Activated CD4-positive, alpha-beta memory T cell treated with anti-CD3 and anti-CD28 coated beads, Interleukin-2, amount 10 ng/mL, durations not matched to agents 7 days and 5 days (primary cell): Measurements from ENCODE around the gene HPS1. TPM values are rescaled to one million over a fixed set of nuclear protein-coding genes. Genes with fewer than 3 reads are reported as not detected.
"Not testable (repeated sequence)": the region's sequence is repeated elsewhere in the genome, so short reads cannot be mapped to it uniquely, and the experiment has no call there.

Source experiments
- CTCF ChIA-PET: fragments of 350-600 bp; sonication (Branson Sonifier 250); formaldehyde crosslinking; loops from one replicate; lab custom pipeline; 2021; ENCODE audit warnings: antibody characterized with exemption, inconsistent platforms; lab: Charles Lee
- POLR2A ChIA-PET: fragments of 350-600 bp; sonication (Branson Sonifier 250); formaldehyde crosslinking; loops from one replicate; lab custom pipeline; 2021; ENCODE audit warnings: antibody characterized with exemption; lab: Charles Lee
- DNase-seq: peaks from one replicate; pipeline ENCODE4 v3.0.0-alpha.2; 2020
- H3K27ac Mint-ChIP-seq: one replicate; pipeline ENCODE4 v1.8.0; 2021; ENCODE audit warnings: mild to moderate bottlenecking, mixed read lengths
- H3K27me3 Mint-ChIP-seq: one replicate; pipeline ENCODE4 v1.8.0; 2021; ENCODE audit warnings: mixed read lengths
- H3K36me3 Mint-ChIP-seq: one replicate; pipeline ENCODE4 v1.8.0; 2021; ENCODE audit warnings: low read depth, mixed read lengths
- H3K4me1 Mint-ChIP-seq: one replicate; pipeline ENCODE4 v1.8.0; 2021; ENCODE audit warnings: mixed read lengths
- H3K4me3 Mint-ChIP-seq: one replicate; pipeline ENCODE4 v1.8.0; 2021; ENCODE audit warnings: mild to moderate bottlenecking, mixed read lengths
- H3K9me3 Mint-ChIP-seq: one replicate; pipeline ENCODE4 v1.8.0; 2021; ENCODE audit warnings: mixed read lengths
- total RNA-seq, 2 experiments: library from RNA; stranded (reverse); gene quantifications; one replicate each; pipeline ENCODE4 v1.2.3, GENCODE V29; 2021

HPS1 gene
- total RNA-seq, 2 experiments from 2014 or later, result 85.4 to 88.3 TPM

DNA sequence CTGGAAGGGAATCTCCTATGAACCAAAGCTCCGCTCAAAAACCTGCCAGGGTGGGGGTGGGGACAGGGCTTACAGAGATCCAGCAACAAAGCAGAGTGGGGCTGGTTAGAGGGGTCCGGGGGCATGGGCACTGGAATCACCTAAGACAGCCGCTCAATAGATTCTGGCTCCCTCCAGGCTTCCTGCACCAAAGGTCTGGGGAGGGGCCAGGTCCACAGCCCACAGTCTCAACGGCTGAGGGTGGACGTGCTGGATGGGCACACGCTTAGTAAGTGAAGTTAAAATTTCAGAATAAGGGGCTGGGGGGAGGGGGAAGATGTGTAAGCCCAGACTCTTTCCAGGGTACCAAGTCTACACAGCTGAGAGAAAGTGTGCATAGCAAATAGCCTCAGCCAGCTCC is 62.9 kb downstream of the HPS1 start:
- H3K4me1 Mint-ChIP-seq, result no peaks in the 10 kb centered on the region
- POLR2A ChIA-PET, result no interaction called here
- H3K27me3 Mint-ChIP-seq, result no peaks in the 10 kb centered on the region
- no peak overlapping the region for H3K4me3 Mint-ChIP-seq
- CTCF ChIA-PET, result no interaction called here
- H3K36me3 Mint-ChIP-seq, result peaks cover 3% of the 10 kb centered on the region
- no peak overlapping the region for H3K27ac Mint-ChIP-seq
- H3K9me3 Mint-ChIP-seq, result no peaks in the 10 kb centered on the region
- DNase-seq, result no peak

DNA sequence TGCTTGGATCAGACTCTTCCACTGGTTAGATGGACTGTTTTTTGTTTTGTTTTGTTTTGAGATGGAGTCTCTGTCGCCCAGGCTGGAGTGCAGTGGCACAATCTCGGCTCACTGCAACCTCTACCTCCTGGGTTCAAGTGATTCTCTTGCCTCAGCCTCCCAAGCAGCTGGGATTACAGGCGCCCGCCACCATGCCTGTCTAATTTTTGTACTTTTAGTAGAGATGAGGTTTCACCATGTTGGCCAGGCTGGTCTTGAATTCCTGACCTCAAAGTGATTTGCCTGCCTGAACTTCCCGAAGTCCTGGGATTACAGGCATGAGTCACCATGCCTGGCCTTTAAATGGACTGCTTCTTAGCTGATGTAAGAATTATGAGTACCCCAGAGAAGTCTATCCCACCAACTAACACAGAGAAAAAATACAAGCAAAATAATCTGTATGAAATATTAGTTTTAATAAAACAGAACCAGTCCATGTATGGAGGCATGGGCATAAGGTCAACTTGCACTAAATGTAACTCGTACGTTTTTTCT is 63.5 kb downstream of the HPS1 start:
- H3K4me1 Mint-ChIP-seq, H3K4me3 Mint-ChIP-seq, H3K36me3 Mint-ChIP-seq, H3K27me3 Mint-ChIP-seq, H3K27ac Mint-ChIP-seq, H3K9me3 Mint-ChIP-seq, DNase-seq: not testable (repeated sequence)
- ChIA-PET POLR2A (interaction anchor here (2.6 kb wide), 1 partner anchor 8 kb away, joined by 9 read pairs; no protein-coding TSS in a partner anchor), CTCF (interaction anchor here (0.5 kb wide), 1 partner anchor 590 kb away, joined by 3 read pairs; no protein-coding TSS in a partner anchor)

DNA sequence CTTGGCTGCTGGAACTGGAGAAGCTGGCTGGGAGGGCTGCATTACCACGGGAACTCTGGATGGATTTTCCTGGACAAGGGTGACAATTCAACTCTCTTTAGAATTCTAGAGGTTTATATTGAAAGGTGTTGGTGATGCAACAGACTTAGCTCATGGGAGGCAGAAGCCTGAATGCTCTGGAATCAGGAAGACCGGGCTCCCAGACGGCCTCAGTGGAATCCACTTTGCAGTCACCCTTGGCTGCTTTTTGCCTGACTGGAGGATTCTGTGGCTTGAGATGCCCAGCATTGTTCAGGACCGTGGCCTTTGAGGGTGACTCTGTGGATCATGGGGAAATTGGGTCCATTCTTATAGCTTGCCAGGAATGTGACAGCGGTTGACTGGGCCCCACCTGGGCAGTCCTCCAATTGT is 64.0 kb downstream of the HPS1 start:
- H3K27ac Mint-ChIP-seq, result no peak overlapping the region
- CTCF ChIA-PET, result interaction anchor here (0.5 kb wide), 1 partner anchor 589 kb away, joined by 3 read pairs; no protein-coding TSS in a partner anchor
- no peaks in the 10 kb centered on the region for H3K27me3 Mint-ChIP-seq
- H3K4me3 Mint-ChIP-seq, result no peak overlapping the region
- H3K9me3 Mint-ChIP-seq, result no peaks in the 10 kb centered on the region
- POLR2A ChIA-PET, result interaction anchor here (2.6 kb wide), 1 partner anchor 9 kb away, joined by 9 read pairs; no protein-coding TSS in a partner anchor
- H3K4me1 Mint-ChIP-seq, result no peaks in the 10 kb centered on the region
- DNase-seq, result no peak
- peaks cover 3% of the 10 kb centered on the region for H3K36me3 Mint-ChIP-seq

DNA sequence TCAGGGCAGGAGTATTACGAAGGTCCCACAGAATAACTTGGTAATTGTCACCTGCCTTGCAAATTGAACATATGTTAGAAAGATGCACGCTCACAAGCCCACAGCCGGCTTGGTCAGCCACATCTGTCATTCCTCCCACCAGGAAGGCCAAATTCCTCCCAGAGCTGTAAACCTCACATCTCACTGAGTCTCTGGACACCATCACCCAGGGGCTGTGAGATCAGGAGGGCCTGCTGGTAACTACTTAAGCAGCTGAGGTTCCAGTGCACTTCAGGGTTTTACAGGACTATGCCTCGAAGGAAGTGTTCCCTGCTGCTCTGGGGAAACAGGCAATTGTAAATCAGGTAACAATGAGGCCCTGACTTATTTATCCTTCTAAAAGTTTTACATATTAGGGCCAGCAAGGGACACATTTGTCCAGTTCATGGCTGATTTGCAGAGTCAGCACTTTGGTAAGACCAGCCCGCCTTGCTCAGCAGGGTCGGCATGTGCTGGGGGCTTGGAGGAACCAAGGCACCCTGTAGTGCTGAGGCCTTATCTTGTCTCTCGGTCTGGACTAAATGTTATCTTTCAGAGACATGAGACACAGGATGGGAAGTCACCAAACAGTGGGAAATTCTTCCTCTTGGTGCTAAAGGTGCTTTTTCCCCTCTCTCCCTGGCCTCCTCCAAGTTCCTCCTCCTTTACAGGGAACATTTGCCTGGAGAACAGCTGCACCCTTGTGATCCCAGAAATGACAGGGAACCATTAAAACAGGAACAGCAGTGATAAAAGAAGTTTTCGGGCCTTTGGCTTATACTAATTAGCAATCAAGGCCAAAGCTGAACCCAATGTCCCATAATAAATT is 66.0 kb downstream of the HPS1 start:
- POLR2A ChIA-PET, result interaction anchor here (2.6 kb wide), 1 partner anchor 11 kb away, joined by 9 read pairs; no protein-coding TSS in a partner anchor
- Mint-ChIP-seq H3K4me3 (no peak overlapping the region), H3K9me3 (no peaks in the 10 kb centered on the region), H3K27ac (no peak overlapping the region), H3K4me1 (no peaks in the 10 kb centered on the region), H3K36me3 (no peaks in the 10 kb centered on the region), H3K27me3 (peaks cover 4% of the 10 kb centered on the region)
- CTCF ChIA-PET, result no interaction called here
- no peak for DNase-seq

DNA sequence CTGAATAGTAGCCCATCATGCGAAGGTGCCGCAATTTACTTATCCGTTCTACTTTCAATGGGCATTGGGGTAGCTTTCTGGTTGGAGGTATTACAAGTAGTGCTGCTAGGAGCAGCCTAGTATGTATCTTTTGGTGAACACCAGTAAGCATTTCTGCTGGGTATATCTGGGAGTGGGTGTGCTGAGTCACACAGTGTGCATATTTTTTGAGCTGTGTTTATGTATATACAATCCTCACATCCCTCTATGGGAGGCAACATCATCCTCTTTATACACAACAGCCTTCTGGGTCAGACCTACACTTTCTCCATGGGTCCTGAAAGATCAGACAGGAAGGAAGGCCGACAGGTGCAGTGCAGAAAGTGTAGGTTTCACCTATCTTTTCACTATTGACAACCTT is 68.0 kb downstream of the HPS1 start:
- H3K27ac Mint-ChIP-seq, result no peak overlapping the region
- no peak overlapping the region for H3K4me3 Mint-ChIP-seq
- no peak for DNase-seq
- peaks cover 13% of the 10 kb centered on the region for H3K27me3 Mint-ChIP-seq
- ChIA-PET CTCF (no interaction called here), POLR2A (no interaction called here)
- no peaks in the 10 kb centered on the region for H3K4me1 Mint-ChIP-seq
- no peaks in the 10 kb centered on the region for H3K9me3 Mint-ChIP-seq
- no peaks in the 10 kb centered on the region for H3K36me3 Mint-ChIP-seq

DNA sequence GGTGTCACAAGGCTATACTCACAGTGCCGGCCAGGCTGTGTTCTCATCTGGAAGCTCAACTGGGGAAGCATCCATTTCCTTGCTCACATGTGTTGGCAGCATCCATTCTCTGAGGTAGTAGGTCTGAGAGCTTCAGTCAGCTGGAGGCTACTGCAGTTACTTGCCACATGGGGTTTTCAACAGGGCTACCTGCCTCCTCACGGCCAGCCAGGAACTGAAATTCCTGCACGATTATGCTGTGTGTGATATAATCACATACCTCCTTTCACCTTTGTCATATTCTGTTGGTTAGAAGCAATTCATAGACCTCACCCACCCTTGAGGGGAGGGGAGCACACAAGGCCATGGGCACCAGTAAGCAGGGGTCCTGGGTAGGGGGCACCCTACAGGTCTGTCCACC is 69.2 kb downstream of the HPS1 start:
- Mint-ChIP-seq H3K9me3 (no peaks in the 10 kb centered on the region), H3K36me3 (no peaks in the 10 kb centered on the region), H3K4me3 (no peak overlapping the region), H3K27ac (no peak overlapping the region), H3K4me1 (no peaks in the 10 kb centered on the region), H3K27me3 (peaks cover 18% of the 10 kb centered on the region)
- no peak for DNase-seq
- ChIA-PET CTCF (no interaction called here), POLR2A (no interaction called here)

DNA sequence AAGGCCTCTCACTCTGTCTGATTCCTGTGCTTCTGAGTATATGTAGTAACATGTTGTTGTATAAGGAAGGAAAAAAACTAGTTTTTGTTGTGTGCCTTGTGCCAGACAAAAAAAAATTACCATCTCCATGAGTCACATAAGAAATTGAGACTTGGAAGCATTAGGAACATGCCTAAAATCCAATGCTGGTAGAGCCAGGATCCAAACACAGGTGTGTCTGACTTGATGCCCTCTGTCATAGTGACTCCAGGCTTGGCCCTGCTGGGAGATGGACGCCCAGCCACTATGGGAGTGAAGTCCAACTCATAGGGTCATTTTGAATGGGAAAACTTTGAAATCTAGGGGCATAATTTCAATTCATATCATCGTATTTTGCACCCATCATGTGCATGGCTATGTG is 69.7 kb downstream of the HPS1 start:
- Mint-ChIP-seq H3K27ac (no peak overlapping the region), H3K27me3 (peaks cover 20% of the 10 kb centered on the region), H3K36me3 (no peaks in the 10 kb centered on the region), H3K4me1 (no peaks in the 10 kb centered on the region), H3K9me3 (no peaks in the 10 kb centered on the region), H3K4me3 (no peak overlapping the region)
- CTCF ChIA-PET, result no interaction called here
- POLR2A ChIA-PET, result no interaction called here
- DNase-seq, result no peak

DNA sequence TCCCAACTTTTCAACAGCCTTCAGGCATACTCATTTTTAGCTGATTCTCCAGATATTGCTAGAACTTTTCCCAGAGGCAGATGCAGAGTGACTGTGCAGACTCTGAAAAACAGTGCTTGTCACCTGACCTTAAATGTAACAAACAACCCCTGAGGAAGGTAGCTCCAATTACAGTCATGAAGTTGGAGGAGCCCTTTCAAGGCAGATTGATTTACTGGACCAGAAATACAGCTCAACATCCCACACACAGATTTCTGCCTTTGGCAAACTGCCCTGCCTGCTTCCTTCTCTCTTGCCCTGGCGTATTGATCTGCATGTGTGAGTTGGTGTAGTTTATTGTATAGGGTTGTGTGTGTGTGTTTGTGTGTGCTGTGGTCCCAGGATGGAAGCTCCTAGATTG is 70.2 kb downstream of the HPS1 start:
- H3K27me3 Mint-ChIP-seq, result peaks cover 23% of the 10 kb centered on the region
- no peak overlapping the region for H3K27ac Mint-ChIP-seq
- no peak for DNase-seq
- no peak overlapping the region for H3K4me3 Mint-ChIP-seq
- no peaks in the 10 kb centered on the region for H3K36me3 Mint-ChIP-seq
- no peaks in the 10 kb centered on the region for H3K4me1 Mint-ChIP-seq
- CTCF ChIA-PET, result no interaction called here
- H3K9me3 Mint-ChIP-seq, result no peaks in the 10 kb centered on the region
- POLR2A ChIA-PET, result no interaction called here

DNA sequence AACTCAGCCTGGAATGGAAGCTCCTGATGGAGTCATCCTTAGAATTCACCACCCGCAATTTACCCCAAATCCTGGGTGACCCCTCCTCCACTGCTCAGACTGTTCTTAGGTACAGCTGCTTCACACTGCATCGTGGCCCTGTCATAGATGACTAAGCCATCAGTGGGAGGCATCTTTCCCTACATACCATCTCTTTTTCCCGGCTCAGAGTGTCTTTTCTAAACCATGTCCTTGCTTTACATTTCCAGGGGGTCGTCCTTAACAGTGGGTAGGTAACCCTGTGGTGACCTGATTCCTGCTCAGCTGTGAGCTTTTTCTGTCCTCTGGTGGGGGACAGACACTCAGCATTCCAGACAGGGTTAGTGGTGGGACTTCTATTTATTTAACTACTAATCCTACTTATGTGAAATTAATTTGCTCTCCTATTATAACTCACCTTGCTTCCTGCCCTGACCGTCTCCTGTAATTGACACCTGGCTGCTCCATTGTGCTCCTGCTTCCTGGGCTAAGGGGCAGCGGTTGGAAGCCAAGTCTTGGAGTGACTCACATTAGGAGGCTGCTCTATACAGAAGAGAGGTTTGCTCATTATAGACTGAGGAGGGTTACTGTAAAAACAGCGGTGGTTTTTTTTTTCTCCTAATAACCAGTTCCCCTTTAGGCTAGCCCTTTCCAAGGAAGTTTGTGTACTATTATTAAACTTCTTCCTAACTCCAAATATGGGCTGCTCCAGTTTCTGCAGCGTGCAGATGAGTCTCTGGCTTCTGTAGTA is 72.3 kb downstream of the HPS1 start:
- Mint-ChIP-seq H3K27me3 (peaks cover 23% of the 10 kb centered on the region), H3K4me3 (no peak overlapping the region), H3K36me3 (no peaks in the 10 kb centered on the region), H3K27ac (no peak overlapping the region), H3K4me1 (no peaks in the 10 kb centered on the region), H3K9me3 (no peaks in the 10 kb centered on the region)
- ChIA-PET POLR2A (no interaction called here), CTCF (no interaction called here)
- no peak for DNase-seq

DNA sequence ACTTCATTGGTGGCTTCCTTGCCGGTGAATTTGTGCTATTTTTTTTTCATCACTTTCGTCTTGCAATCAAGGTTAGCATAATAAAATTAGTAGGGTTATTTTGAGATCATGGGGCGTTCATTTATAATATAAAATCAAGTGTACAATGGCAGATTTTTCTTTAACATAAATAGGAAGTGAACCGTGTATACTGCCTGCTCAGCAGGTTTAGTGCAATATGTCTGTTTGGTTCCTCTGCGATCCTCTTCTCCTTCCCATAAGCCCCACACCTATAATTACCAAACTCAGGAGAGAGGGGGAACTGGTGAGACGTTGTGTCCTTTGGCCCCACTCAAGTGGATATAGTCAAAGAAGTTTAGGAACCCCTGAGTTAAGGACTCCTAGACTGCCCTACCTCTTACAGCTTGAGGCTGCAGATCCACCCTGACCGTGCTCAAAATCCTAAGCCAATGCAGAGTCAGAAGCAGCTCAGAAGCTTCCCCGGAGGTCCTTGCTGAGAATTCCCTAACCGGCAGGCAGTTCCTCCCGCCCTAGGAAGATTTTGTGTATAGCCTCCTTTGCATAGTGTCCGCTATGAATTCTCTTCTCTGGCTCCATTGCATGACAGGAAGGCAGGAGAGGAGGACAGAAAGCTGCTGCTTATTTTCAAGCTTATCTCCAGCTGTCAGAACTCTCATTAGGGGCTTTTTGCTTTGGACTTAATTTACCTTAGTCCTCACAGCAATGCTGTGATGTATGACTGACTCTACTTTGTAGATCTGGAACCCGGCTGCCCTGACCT is 73.3 kb downstream of the HPS1 start:
- H3K36me3 Mint-ChIP-seq, result no peaks in the 10 kb centered on the region
- POLR2A ChIA-PET, result no interaction called here
- H3K27me3 Mint-ChIP-seq, result peaks cover 24% of the 10 kb centered on the region
- CTCF ChIA-PET, result no interaction called here
- DNase-seq, result no peak
- no peaks in the 10 kb centered on the region for H3K9me3 Mint-ChIP-seq
- no peak overlapping the region for H3K27ac Mint-ChIP-seq
- no peak overlapping the region for H3K4me3 Mint-ChIP-seq
- H3K4me1 Mint-ChIP-seq, result no peaks in the 10 kb centered on the region

DNA sequence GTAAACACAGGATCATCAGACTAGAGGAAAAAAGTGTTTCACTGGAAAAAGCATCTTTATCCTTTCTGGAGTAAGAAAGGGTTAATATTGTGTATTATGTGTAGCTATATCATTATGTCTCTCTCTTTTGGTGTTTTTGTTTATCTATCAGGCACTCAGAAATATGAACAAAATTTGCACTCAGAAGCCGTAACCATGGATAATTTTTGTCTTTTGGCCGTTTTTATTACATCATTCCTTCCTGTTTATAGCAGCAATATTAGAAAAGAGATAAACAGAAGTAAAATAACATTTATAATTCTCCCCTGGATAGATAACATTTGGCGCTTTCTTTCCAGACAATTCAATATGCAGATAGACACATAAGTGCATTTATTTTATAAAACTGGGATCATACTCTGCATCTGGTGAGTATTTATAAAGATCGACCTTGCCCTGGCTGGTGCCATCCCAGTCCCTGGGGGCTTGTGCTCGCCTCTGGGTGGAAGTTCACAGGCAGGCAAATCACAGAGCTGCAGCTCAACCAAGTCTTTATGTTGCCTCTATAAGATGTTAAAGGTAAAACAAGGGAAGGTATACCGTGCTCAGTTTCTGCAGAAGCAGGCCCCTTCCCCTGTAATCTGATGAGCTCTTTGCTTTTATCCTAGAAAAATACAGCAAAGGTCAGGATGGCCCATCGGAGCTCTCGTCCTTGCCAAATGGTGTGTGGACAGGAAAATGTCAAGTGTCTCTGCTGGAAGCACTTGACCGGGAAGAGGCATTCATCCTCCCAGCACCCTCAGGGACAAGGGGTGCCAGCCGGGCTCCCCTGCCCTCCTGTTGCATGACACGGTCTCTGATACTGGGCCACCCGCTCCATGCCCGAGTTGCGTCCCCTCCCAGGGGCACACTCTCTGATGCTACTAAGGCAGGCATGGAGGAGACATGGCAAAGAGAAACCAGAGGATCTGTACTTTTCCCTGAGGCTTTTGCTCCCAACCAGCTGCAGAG is 75.6 kb downstream of the HPS1 start:
- DNase-seq, result no peak
- H3K9me3 Mint-ChIP-seq, result no peaks in the 10 kb centered on the region
- H3K27me3 Mint-ChIP-seq, result peaks cover 28% of the 10 kb centered on the region
- no peaks in the 10 kb centered on the region for H3K4me1 Mint-ChIP-seq
- H3K27ac Mint-ChIP-seq, result no peak overlapping the region
- H3K36me3 Mint-ChIP-seq, result no peaks in the 10 kb centered on the region
- POLR2A ChIA-PET, result no interaction called here
- no peak overlapping the region for H3K4me3 Mint-ChIP-seq
- CTCF ChIA-PET, result no interaction called here

DNA sequence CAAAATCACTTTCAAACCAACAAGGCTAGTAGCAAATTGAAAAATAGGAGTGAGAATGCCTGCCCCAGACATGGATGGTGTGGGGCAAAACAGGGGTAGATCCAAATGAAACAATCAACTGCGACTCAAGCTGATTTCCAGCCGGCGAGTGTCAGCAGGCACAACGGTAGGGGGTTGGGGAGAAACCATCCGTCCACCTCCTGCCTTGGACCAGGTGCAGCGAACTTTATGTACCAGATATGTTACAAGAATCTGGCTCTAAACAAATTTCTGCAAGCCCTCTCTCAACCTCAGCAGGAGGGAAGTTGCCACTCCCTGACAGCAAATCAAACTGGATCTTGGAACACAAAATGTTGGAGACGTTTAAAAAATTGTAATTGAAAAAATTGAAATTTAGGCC is 76.9 kb downstream of the HPS1 start:
- Mint-ChIP-seq H3K27me3 (peaks cover 22% of the 10 kb centered on the region), H3K36me3 (no peaks in the 10 kb centered on the region)
- CTCF ChIA-PET, result no interaction called here

More for the DNA sequence above, 76.9 kb downstream of the HPS1 start:
- no peaks in the 10 kb centered on the region for H3K9me3 Mint-ChIP-seq
- H3K4me1 Mint-ChIP-seq, result no peaks in the 10 kb centered on the region
- no peak for DNase-seq
- POLR2A ChIA-PET, result no interaction called here
- H3K27ac Mint-ChIP-seq, result no peak overlapping the region
- H3K4me3 Mint-ChIP-seq, result no peak overlapping the region
